Measurements from ENCODE around the gene GJA10.

Gene GJA10

DNA sequence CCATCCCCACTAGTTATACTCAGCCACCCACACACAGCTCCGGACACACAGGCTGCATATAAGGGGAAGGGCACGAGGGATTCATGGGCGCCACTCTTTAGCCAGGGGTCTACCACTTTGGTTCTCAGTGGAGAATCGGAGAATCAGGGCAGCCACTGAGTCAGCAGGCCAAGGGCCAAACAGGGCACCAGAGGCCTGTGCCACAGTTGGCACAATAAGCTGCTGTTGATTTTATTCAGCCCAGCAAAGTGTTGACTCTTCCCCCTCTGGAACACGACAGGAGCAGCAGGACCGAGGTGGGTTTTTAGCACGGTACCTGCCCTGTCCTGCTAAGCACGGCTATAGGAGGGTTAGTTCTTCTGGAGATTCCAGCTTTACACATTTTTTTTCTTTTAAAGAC, 48.3 kb downstream of the GJA10 start:
- in situ Hi-C loops (cut with MboI; ENCODE audit: low sequenced_read_pairs) = loop anchor here (10.0 kb wide), 1 partner anchor 532 kb away; no protein-coding TSS in a partner anchor

DNA sequence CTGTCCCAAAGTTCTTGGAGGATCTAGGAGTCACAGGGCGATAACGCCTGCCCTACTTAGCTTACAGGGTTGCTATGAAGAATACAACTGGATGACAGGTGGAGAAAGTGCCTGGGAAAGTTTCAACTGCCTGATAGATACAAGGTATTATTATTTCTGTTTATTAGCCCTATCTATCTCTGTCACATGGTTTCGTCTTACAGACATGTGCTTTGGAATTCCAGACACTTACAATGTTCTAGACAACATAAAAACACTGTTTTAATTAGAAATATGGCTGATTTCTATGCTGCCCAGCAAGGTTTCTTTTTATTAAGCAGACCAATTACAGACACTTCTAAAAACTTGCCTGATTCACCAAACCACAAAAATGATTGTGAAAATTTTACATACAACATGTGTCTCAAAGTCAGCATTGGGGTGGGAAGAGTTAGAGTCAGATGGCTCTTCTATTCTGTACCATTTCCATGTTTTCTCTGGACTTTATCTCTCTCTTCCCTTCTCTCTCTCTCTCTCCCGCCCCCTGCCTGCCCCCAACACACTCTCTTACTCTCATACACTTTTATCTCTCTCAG, 50.0 kb downstream of the GJA10 start:
- in situ Hi-C loops (cut with MboI; ENCODE audit: low sequenced_read_pairs) = loop anchor here (10.0 kb wide), 1 partner anchor 531 kb away; no protein-coding TSS in a partner anchor

DNA sequence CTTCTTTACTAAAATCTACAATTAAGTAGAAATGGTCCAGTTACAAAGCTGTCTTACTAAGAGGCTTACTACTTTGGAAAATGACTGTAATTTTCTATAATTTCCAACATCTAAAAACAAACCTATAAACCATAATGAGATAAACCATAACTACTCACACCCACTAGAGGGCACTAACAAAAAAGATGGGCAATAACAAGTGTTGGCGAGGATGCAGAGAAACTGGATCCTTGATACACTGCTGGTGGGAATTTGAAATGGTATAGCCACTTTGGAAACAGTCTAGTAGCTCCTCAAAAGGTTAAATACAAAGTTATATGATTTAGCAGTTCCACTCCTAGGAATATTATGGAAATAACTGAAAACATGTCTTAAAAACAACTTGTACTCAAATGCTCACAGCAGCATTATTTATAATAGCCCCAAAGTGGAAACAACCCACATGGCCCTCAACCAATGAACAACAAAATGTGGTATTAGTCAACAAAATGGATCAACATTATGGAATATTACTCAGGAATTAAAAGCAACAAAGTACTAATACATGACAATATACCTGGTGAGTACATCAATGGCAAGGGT, 50.6 kb downstream of the GJA10 start:
- in situ Hi-C loops (cut with MboI; ENCODE audit: low sequenced_read_pairs) = loop anchor here (10.0 kb wide), 1 partner anchor 530 kb away; no protein-coding TSS in a partner anchor

All from HL-60/S4 treated with retinoic acid at 250 ng/mL for 4 days and 3 days (cell line).